Measurements from ENCODE around the gene CAP1.

- TF ChIP-seq, protein P1, sequence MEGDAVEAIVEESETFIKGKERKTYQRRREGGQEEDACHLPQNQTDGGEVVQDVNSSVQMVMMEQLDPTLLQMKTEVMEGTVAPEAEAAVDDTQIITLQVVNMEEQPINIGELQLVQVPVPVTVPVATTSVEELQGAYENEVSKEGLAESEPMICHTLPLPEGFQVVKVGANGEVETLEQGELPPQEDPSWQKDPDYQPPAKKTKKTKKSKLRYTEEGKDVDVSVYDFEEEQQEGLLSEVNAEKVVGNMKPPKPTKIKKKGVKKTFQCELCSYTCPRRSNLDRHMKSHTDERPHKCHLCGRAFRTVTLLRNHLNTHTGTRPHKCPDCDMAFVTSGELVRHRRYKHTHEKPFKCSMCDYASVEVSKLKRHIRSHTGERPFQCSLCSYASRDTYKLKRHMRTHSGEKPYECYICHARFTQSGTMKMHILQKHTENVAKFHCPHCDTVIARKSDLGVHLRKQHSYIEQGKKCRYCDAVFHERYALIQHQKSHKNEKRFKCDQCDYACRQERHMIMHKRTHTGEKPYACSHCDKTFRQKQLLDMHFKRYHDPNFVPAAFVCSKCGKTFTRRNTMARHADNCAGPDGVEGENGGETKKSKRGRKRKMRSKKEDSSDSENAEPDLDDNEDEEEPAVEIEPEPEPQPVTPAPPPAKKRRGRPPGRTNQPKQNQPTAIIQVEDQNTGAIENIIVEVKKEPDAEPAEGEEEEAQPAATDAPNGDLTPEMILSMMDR (IDR thresholded peaks at IDR 0.05): no peak
- TF ChIP-seq POLR2A (IDR thresholded peaks at IDR 0.05): no peak
Measured at GRCh38 chr1:40067851-40068250, 27.3 kb downstream of the CAP1 start.

Measured in testis (tissue), 2 donors.